HCT116 (cell line): ENCODE results near the gene RADIL. TPM values are rescaled to one million over a fixed set of nuclear protein-coding genes. Genes with fewer than 3 reads are reported as not detected.

ENCODE experiments used
- ATAC-seq: fragments of 200-7000 bp; cut with Tn5 transposase; 2 replicates; pipeline ENCODE4 v1.9.1; 2020; ENCODE audit warnings: mild to moderate bottlenecking, moderate library complexity
- BruUV-seq: library from RNA; stranded (reverse); fragments of 400-500 nt; replicated peaks from 2 replicates; lab custom pipeline; 2021; lab: Mats Ljungman, UMichigan
- CTCF ChIA-PET: fragments of 300-600 bp; sonication (Branson Sonifier 250); formaldehyde crosslinking; loops from one replicate; lab custom pipeline; 2021; ENCODE audit warnings: antibody characterized with exemption; lab: Charles Lee
- POLR2A ChIA-PET: fragments of 300-600, 350-600 bp; sonication (Branson Sonifier 250); formaldehyde crosslinking; loops from one replicate; lab custom pipeline; 2021; ENCODE audit warnings: antibody characterized with exemption; lab: Charles Lee
- RAD21 ChIA-PET, 2 experiments: fragments of 300-600 bp; sonication (Branson Sonifier 250); formaldehyde crosslinking; loops; one replicate each; lab custom pipeline; 2023; ENCODE audit warnings: low total read pairs in 2 of 2; ENCODE audit not compliant: uncharacterized antibody in 2 of 2, unreplicated experiment in 2 of 2, low non-redundant PET in 1 of 2; lab: Charles Lee
- DNase-seq: peaks from one replicate; pipeline ENCODE4 v3.0.0-alpha.2; 2010; ENCODE audit warnings: low read depth, low spot score
- H2AFZ ChIP-seq: fragments of 200-600 bp; shearing (Covaris generic), sonication (generic); 2 replicates; pipeline ENCODE4 v1.6.1; 2017; ENCODE audit warnings: low read depth, mixed run types, mixed read lengths, antibody characterized with exemption, low read length; ENCODE audit not compliant: poor library complexity, severe bottlenecking
- H3K27ac ChIP-seq: 2 replicates; pipeline ENCODE4 v1.5.1; 2012; ENCODE audit warnings: low read depth, low read length
- H3K27me3 ChIP-seq: fragments of 200-600 bp; sonication (generic); 2 replicates; pipeline ENCODE4 v1.6.1; 2016; ENCODE audit warnings: mixed run types, low read length, mixed read lengths; ENCODE audit not compliant: insufficient read depth
- H3K36me3 ChIP-seq, 2 experiments: fragments of 200-500 bp in 1 of 2; fragments of 200-600 bp in 1 of 2; sonication (Bioruptor generic) in 1 of 2; sonication (generic) in 1 of 2; 2 replicates each; pipeline versions ENCODE4 v1.5.1 to v1.6.1; 2014 to 2016; ENCODE audit warnings: low read length in 2 of 2, inconsistent platforms in 1 of 2, mixed read lengths in 1 of 2, mixed run types in 1 of 2; ENCODE audit not compliant: insufficient read depth in 2 of 2, control insufficient read depth in 1 of 2
- H3K4me1 ChIP-seq, 2 experiments: fragments of 200-600 bp in 1 of 2; sonication (generic) in 1 of 2; 2 replicates each; pipeline versions ENCODE4 v1.5.1 to v1.6.1; 2012 to 2017; ENCODE audit warnings: low read length in 2 of 2, inconsistent platforms in 1 of 2, mild to moderate bottlenecking in 1 of 2, mixed read lengths in 1 of 2, mixed run types in 1 of 2, moderate library complexity in 1 of 2; ENCODE audit not compliant: insufficient read depth in 2 of 2, control insufficient read depth in 1 of 2
- H3K4me2 ChIP-seq: fragments of 200-600 bp; sonication (generic); 2 replicates; pipeline ENCODE4 v1.6.1; 2017; ENCODE audit warnings: mixed run types, low read length, mixed read lengths
- H3K4me3 ChIP-seq, 2 experiments: fragments of 200-600 bp in 1 of 2; sonication (generic) in 1 of 2; replicated peaks in 1 of 2; 2 replicates each; pipeline ENCODE4 v1.5.1; 2011 to 2016; ENCODE audit warnings: low read length in 2 of 2, control low read depth in 1 of 2, low read depth in 1 of 2, mild to moderate bottlenecking in 1 of 2, mixed read lengths in 1 of 2, mixed run types in 1 of 2
- H3K79me2 ChIP-seq: fragments of 200-600 bp; sonication (generic); 2 replicates; pipeline ENCODE4 v1.6.1; 2017; ENCODE audit warnings: mild to moderate bottlenecking, mixed run types, low read length, moderate library complexity, mixed read lengths; ENCODE audit not compliant: insufficient read depth
- H3K9ac ChIP-seq: fragments of 200-600 bp; sonication (generic); 2 replicates; pipeline ENCODE4 v1.6.1; 2016; ENCODE audit warnings: low read length, mixed read lengths
- H3K9me2 ChIP-seq: fragments of 200-600 bp; sonication (generic), shearing (Covaris generic); 2 replicates; pipeline ENCODE4 v1.6.1; 2017; ENCODE audit warnings: mixed run types, mild to moderate bottlenecking, moderate library complexity; ENCODE audit not compliant: insufficient read depth
- H3K9me3 ChIP-seq, 2 experiments: fragments of 200-500 bp in 1 of 2; fragments of 200-600 bp in 1 of 2; sonication (Bioruptor generic) in 1 of 2; sonication (generic) in 1 of 2; 2 replicates each; pipeline ENCODE4 v1.6.1; 2014 to 2017; ENCODE audit warnings: low read length in 2 of 2, mixed read lengths in 2 of 2, inconsistent platforms in 1 of 2, low read depth in 1 of 2, mild to moderate bottlenecking in 1 of 2, mixed run types in 1 of 2, moderate library complexity in 1 of 2; ENCODE audit not compliant: control insufficient read depth in 1 of 2, insufficient read depth in 1 of 2
- H4K20me1 ChIP-seq: fragments of 200-600 bp; sonication (generic), shearing (Covaris generic); 2 replicates; pipeline ENCODE4 v1.6.1; 2017; ENCODE audit warnings: mixed run types, mild to moderate bottlenecking, moderate library complexity; ENCODE audit not compliant: insufficient read depth
- CEBPB ChIP-seq: IDR thresholded peaks from 2 replicates; pipeline ENCODE4 v1.6.1; 2012; ENCODE audit warnings: low read depth
- CTCF ChIP-seq, 3 experiments: fragments of 200-600 bp in 1 of 3; sonication (generic) in 1 of 3; IDR thresholded peaks in 2 of 3; conservative IDR thresholded peaks in 1 of 3; 2 replicates each; pipeline ENCODE4 v1.5.1; 2012 to 2017; ENCODE audit warnings: low read depth in 2 of 3, low read length in 2 of 3, antibody characterized with exemption in 1 of 3, borderline replicate concordance in 1 of 3, control low read depth in 1 of 3, mild to moderate bottlenecking in 1 of 3, mixed read lengths in 1 of 3, mixed run types in 1 of 3, moderate library complexity in 1 of 3; ENCODE audit not compliant: insufficient read depth in 1 of 3
- ELF1 ChIP-seq: IDR thresholded peaks from 2 replicates; pipeline ENCODE4 v1.6.1; 2012; ENCODE audit warnings: low read depth, borderline replicate concordance
- EZH2 ChIP-seq: fragments of 200-600 bp; sonication (generic); IDR thresholded peaks from 2 replicates; pipeline ENCODE4 v1.6.1; 2017; ENCODE audit warnings: antibody characterized with exemption, mixed run types
- SP1 ChIP-seq: IDR thresholded peaks from 2 replicates; pipeline ENCODE4 v1.6.1; 2012; ENCODE audit warnings: low read depth
- ZFX ChIP-seq: fragments of 450-650 bp; IDR thresholded peaks from 2 replicates; pipeline ENCODE4 v1.6.1; 2017
- ZNF274 ChIP-seq: fragments of 200-500 bp; sonication (Bioruptor generic); IDR thresholded peaks from 2 replicates; pipeline ENCODE4 v1.6.1; 2014; ENCODE audit warnings: mild to moderate bottlenecking, low read depth, low read length, inconsistent platforms
- intact Hi-C: fragments of 100-400 bp; cut with micrococcal nuclease; formaldehyde crosslinking; loops from 2 replicates; pipeline ENCODE4 v1.10.0; 2022
- total RNA-seq: library from RNA; stranded (reverse); gene quantifications from one replicate; pipeline ENCODE4 v1.2.1, GENCODE V29; 2021; ENCODE audit not compliant: unreplicated experiment

Gene RADIL
- total RNA-seq, 1 experiment from 2014 or later: 5.3 TPM

- no peaks in the 10 kb centered on the region for H3K27me3 ChIP-seq
- no peak for ATAC-seq
- no peak for TF ChIP-seq CTCF (IDR thresholded peaks at IDR 0.05 in 2 of 3, conservative IDR thresholded peaks at IDR 0.05 in 1 of 3; ENCODE audit: borderline replicate concordance in 1 of 3, insufficient read depth in 1 of 3, low read depth in 2 of 3, low read length in 2 of 3)
- TF ChIP-seq ZNF274: no peak
- no peak for TF ChIP-seq ELF1
- TF ChIP-seq CEBPB: no peak
- TF ChIP-seq, all 23 proteins: peak for 0
- H4K20me1 ChIP-seq: no peaks in the 10 kb centered on the region
- H3K4me1 ChIP-seq: no peaks in the 10 kb centered on the region
- H3K9ac ChIP-seq: no peak overlapping the region
- RAD21 ChIA-PET: no interaction called here
- H3K36me3 ChIP-seq: no peaks in the 10 kb centered on the region
- no peak overlapping the region for H2AFZ ChIP-seq
- no peak overlapping the region for H3K4me2 ChIP-seq
- POLR2A ChIA-PET: no interaction called here
- H3K79me2 ChIP-seq: no peaks in the 10 kb centered on the region
- no peak overlapping the region for H3K27ac ChIP-seq
- intact Hi-C loops: no loop called here
- no TSS peak for BruUV-seq
- CTCF ChIA-PET: interaction anchor here (2.0 kb wide), 1 partner anchor 51 kb away, joined by 7 read pairs; the partner anchor contains the start of gene RADIL
- no peaks in the 10 kb centered on the region for H3K9me2 ChIP-seq
- no peak overlapping the region for H3K4me3 ChIP-seq
- DNase-seq: no peak
- H3K9me3 ChIP-seq: no peaks in the 10 kb centered on the region
Measured at GRCh38 chr7:4832711-4833110, 50.8 kb downstream of the RADIL start.

- TF ChIP-seq SP1 (no peak), ZFX (no peak), EZH2 (no peak)
- H4K20me1 ChIP-seq: no peaks in the 10 kb centered on the region
- H3K79me2 ChIP-seq: no peaks in the 10 kb centered on the region
- no peaks in the 10 kb centered on the region for H3K9me3 ChIP-seq
- DNase-seq (no peak), ATAC-seq (no peak)
- no peak overlapping the region for H2AFZ ChIP-seq
- ChIA-PET RAD21 (interaction anchor here in 1 of 2 experiments (0.7 kb wide), 1 partner anchor 27 kb away, joined by 8 read pairs; no protein-coding TSS in a partner anchor), CTCF (interaction anchor here (1.2 to 2.4 kb wide), 4 partner anchors 14 to 257 kb away, joined by 3 to 14 read pairs (median 6); partner anchors contain the start of gene RADIL), POLR2A (no interaction called here)
- H3K9me2 ChIP-seq: no peaks in the 10 kb centered on the region
- H3K36me3 ChIP-seq: no peaks in the 10 kb centered on the region
- intact Hi-C loops: no loop called here
- no peak overlapping the region for H3K4me3 ChIP-seq
- no peaks in the 10 kb centered on the region for H3K27me3 ChIP-seq
- H3K4me2 ChIP-seq: no peak overlapping the region
- no TSS peak for BruUV-seq
- no peak overlapping the region for H3K9ac ChIP-seq
- no peaks in the 10 kb centered on the region for H3K4me1 ChIP-seq
- H3K27ac ChIP-seq: no peak overlapping the region
Measured at GRCh38 chr7:4831723-4832495, 51.6 kb downstream of the RADIL start.
